ENCODE results near the gene ZNF791.

DNA sequence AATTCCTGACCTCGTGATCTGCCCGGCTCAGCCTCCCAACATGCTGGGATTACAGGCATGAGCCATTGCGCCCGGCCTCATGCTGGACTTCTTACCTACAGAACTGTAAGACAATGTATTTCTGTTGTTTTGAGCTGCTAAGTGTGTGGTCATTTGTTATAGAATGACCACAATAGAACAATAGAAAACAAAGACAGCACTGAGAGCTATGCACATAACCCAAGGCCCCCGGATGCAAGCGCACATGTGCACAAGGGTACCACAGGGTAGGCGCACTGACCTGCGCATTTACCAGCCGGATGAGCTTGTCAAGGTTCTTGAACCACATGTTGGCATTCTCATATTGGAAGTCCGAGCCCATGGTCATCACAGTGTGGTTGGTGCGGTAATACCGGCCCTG is 50.3 kb downstream of the ZNF791 start:
- TF ChIP-seq, protein P1, sequence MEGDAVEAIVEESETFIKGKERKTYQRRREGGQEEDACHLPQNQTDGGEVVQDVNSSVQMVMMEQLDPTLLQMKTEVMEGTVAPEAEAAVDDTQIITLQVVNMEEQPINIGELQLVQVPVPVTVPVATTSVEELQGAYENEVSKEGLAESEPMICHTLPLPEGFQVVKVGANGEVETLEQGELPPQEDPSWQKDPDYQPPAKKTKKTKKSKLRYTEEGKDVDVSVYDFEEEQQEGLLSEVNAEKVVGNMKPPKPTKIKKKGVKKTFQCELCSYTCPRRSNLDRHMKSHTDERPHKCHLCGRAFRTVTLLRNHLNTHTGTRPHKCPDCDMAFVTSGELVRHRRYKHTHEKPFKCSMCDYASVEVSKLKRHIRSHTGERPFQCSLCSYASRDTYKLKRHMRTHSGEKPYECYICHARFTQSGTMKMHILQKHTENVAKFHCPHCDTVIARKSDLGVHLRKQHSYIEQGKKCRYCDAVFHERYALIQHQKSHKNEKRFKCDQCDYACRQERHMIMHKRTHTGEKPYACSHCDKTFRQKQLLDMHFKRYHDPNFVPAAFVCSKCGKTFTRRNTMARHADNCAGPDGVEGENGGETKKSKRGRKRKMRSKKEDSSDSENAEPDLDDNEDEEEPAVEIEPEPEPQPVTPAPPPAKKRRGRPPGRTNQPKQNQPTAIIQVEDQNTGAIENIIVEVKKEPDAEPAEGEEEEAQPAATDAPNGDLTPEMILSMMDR (IDR thresholded peaks at IDR 0.05), result no peak
- no peak for TF ChIP-seq POLR2A (IDR thresholded peaks at IDR 0.05)

Data from lower leg skin (tissue), 3 donors.